ENCODE measurements around the gene HOXD10. TPM values are rescaled to one million over a fixed set of nuclear protein-coding genes. Genes with fewer than 3 reads are reported as not detected.

Gene HOXD10
- total and polyA plus RNA-seq, 7 donors: 0.23 to 46.0 (median 10.7) TPM

GRCh38 chr2:176085861-176086771 lies 30.5 kb upstream of the HOXD10 start:
- Histone ChIP-seq H3K27ac (peak overlapping the region in 3 of 4 donors; percentile 92 to 96 (median 94)), H3K9me3 (peaks cover 0 to 8% (median 0%) of the 10 kb centered on the region in 4 donors), H3K27me3 (peaks cover 36 to 95% (median 44%) of the 10 kb centered on the region in 3 donors), H3K4me1 (peaks cover 0 to 50% (median 43%) of the 10 kb centered on the region in 4 donors), H3K4me3 (peak overlapping the region; percentile 29 to 54 (median 50)), H3K36me3 (no peaks in the 10 kb centered on the region)
- TF ChIP-seq CTCF (IDR thresholded peaks at IDR 0.05) (peak; percentile 41 to 54 (median 46)), POLR2A (IDR thresholded peaks at IDR 0.05) (no peak), POLR2AphosphoS5 (IDR thresholded peaks at IDR 0.05) (peak in 2 of 4 donors; percentile 37 to 53), EP300 (IDR thresholded peaks at IDR 0.05) (no peak)
- intact Hi-C loops (cut with DNase I): loop anchor here (2.0 to 5.0 kb wide), 2 partner anchors 719 to 974 kb away; no protein-coding TSS in a partner anchor
- peak; percentile 82 for DNase-seq
- 4 to 5% methylated on average over 46 of the region's 46 CpGs for WGBS, 2 donors

- H3K4me1 ChIP-seq: peaks cover 0 to 55% (median 51%) of the 10 kb centered on the region in 4 donors
- intact Hi-C loops (cut with DNase I): loop anchor here (2.0 to 5.0 kb wide), 2 partner anchors 721 to 975 kb away; no protein-coding TSS in a partner anchor
These were observed 29.1 kb upstream of the HOXD10 start for GRCh38 chr2:176087330-176088047.

GRCh38 chr2:176088048-176088936 lies 28.3 kb upstream of the HOXD10 start:
- TF ChIP-seq CTCF (IDR thresholded peaks at IDR 0.05) (peak; percentile 77 to 83 (median 80)), EP300 (IDR thresholded peaks at IDR 0.05) (no peak), POLR2A (IDR thresholded peaks at IDR 0.05) (no peak), POLR2AphosphoS5 (IDR thresholded peaks at IDR 0.05) (peak in 3 of 4 donors; percentile 34 to 41 (median 36))
- Histone ChIP-seq H3K9me3 (peaks cover 0 to 3% (median 0%) of the 10 kb centered on the region in 4 donors), H3K36me3 (no peaks in the 10 kb centered on the region), H3K4me3 (peak overlapping the region; percentile 24 to 51 (median 38)), H3K27me3 (peaks cover 22 to 94% (median 22%) of the 10 kb centered on the region in 3 donors), H3K27ac (peak overlapping the region in 3 of 4 donors; percentile 92 to 96 (median 94)), H3K4me1 (peaks cover 0 to 55% (median 51%) of the 10 kb centered on the region in 4 donors)
- WGBS, 2 donors: 4 to 6% methylated on average over 49 of the region's 49 CpGs
- intact Hi-C loops (cut with DNase I): loop anchor here (5.0 kb wide), 1 partner anchor 976 kb away; no protein-coding TSS in a partner anchor
- no peak for DNase-seq

More at GRCh38 chr2:176087330-176088047, 29.1 kb upstream of the HOXD10 start:
- DNase-seq: no peak
- peak overlapping the region; percentile 24 to 51 (median 38) for H3K4me3 ChIP-seq
- WGBS, 2 donors: 29 to 40% methylated on average over 29 of the region's 29 CpGs
- H3K27me3 ChIP-seq: peaks cover 23 to 94% (median 30%) of the 10 kb centered on the region in 3 donors
- H3K36me3 ChIP-seq: no peaks in the 10 kb centered on the region
- H3K27ac ChIP-seq: peak overlapping the region in 3 of 4 donors; percentile 92 to 96 (median 94)
- TF ChIP-seq POLR2AphosphoS5 (IDR thresholded peaks at IDR 0.05): no peak
- H3K9me3 ChIP-seq: peaks cover 0 to 5% (median 0%) of the 10 kb centered on the region in 4 donors

- WGBS, 2 donors: 12 to 20% methylated on average over 6 of the region's 6 CpGs
- intact Hi-C loops (cut with DNase I): loop anchor here (5.0 kb wide), 1 partner anchor 977 kb away; no protein-coding TSS in a partner anchor
- Histone ChIP-seq H3K4me1 (peaks cover 0 to 58% (median 52%) of the 10 kb centered on the region in 4 donors), H3K9me3 (no peaks in the 10 kb centered on the region), H3K4me3 (peak overlapping the region in 3 of 4 donors; percentile 35 to 51 (median 41)), H3K36me3 (no peaks in the 10 kb centered on the region), H3K27me3 (peaks cover 15 to 94% (median 24%) of the 10 kb centered on the region in 3 donors), H3K27ac (peak overlapping the region in 3 of 4 donors; percentile 92 to 96 (median 94))
- no peak for DNase-seq
- no peak for TF ChIP-seq POLR2AphosphoS5 (IDR thresholded peaks at IDR 0.05)
- TF ChIP-seq CTCF (IDR thresholded peaks at IDR 0.05): no peak
- no peak for TF ChIP-seq EP300 (IDR thresholded peaks at IDR 0.05)
These were observed 27.4 kb upstream of the HOXD10 start for GRCh38 chr2:176088937-176089842.
